ENCODE measurements around the gene B9D2. TPM values are rescaled to one million over a fixed set of nuclear protein-coding genes. Genes with fewer than 3 reads are reported as not detected.
A peak's percentile ranks its signal among the peaks of the same experiment; 100 is the strongest.

Gene B9D2
- total RNA-seq, 1 experiment from 2014 or later: 4.4 TPM

GRCh38 chr19:41323430-41324125 lies 40.4 kb downstream of the B9D2 start:
- peaks cover 67% of the 10 kb centered on the region for H3K4me1 ChIP-seq (ENCODE audit: insufficient read depth, low read length)
- no peaks in the 10 kb centered on the region for H3K27me3 ChIP-seq (ENCODE audit: low read length)
- peaks cover 7% of the 10 kb centered on the region for H3F3A ChIP-seq (ENCODE audit: low read length, unreplicated experiment)
- BruUV-seq (replicated peaks): no TSS peak
- ATAC-seq: peak; percentile 36
- DNase-seq: peak; percentile 72
- ChIA-PET CTCF (no interaction called here), POLR2A (ENCODE audit: unreplicated experiment) (no interaction called here)
- H3K9me2 ChIP-seq (replicated peaks; ENCODE audit: low read length): no peaks in the 10 kb centered on the region
- H3K79me2 ChIP-seq (ENCODE audit: low read length): peaks cover 6% of the 10 kb centered on the region
- H3K9me3 ChIP-seq (ENCODE audit: low read length): no peaks in the 10 kb centered on the region
- no peak overlapping the region for H3K4me3 ChIP-seq (ENCODE audit: low read length)
- no peaks in the 10 kb centered on the region for H4K20me1 ChIP-seq (ENCODE audit: low read length)
- H3K36me3 ChIP-seq (ENCODE audit: low read depth, low read length): peaks cover 3% of the 10 kb centered on the region; the same call in 1 of the 2 replicates
- TF ChIP-seq, protein P1, sequence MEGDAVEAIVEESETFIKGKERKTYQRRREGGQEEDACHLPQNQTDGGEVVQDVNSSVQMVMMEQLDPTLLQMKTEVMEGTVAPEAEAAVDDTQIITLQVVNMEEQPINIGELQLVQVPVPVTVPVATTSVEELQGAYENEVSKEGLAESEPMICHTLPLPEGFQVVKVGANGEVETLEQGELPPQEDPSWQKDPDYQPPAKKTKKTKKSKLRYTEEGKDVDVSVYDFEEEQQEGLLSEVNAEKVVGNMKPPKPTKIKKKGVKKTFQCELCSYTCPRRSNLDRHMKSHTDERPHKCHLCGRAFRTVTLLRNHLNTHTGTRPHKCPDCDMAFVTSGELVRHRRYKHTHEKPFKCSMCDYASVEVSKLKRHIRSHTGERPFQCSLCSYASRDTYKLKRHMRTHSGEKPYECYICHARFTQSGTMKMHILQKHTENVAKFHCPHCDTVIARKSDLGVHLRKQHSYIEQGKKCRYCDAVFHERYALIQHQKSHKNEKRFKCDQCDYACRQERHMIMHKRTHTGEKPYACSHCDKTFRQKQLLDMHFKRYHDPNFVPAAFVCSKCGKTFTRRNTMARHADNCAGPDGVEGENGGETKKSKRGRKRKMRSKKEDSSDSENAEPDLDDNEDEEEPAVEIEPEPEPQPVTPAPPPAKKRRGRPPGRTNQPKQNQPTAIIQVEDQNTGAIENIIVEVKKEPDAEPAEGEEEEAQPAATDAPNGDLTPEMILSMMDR (conservative IDR thresholded peaks at IDR 0.05; ENCODE audit: low read depth, low read length): no peak
- TF ChIP-seq EZH2 (IDR thresholded peaks at IDR 0.05; ENCODE audit: low read length, unreplicated experiment): no peak
- no peak for TF ChIP-seq EZH2phosphoT487 (IDR thresholded peaks at IDR 0.05; ENCODE audit: borderline replicate concordance, low read length)
- peak overlapping the region; percentile 69 for H3K4me2 ChIP-seq (ENCODE audit: low read length)
- H3K27ac ChIP-seq (ENCODE audit: low read length): peak overlapping the region; percentile 97
- intact Hi-C loops (cut with micrococcal nuclease): no loop called here
- no peak overlapping the region for H2AFZ ChIP-seq (ENCODE audit: low read length)
- peak overlapping the region; percentile 79 for H3K9ac ChIP-seq (ENCODE audit: low read length)

DNA sequence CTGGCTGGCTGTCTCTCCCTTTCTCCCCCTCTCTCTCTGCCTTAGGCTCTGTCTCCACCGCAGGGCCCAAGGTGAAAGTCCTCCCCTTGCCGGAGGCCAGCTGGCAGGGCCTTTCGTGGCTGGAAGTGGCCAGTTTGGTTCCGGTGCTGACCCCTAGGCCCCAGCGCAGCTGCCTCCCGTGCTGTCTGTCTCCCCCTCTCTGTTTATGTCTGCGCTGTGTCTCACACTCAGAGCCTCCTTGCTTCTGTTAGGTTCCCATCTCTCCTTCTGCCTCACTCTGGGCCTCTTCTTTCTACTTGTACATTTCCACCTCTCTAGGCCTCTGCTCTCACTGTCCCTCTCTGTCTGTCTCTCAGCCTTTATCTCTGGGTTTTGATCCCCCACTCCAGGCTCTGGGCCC lies 40.9 kb downstream of the B9D2 start:
- DNase-seq (no peak), ATAC-seq (no peak)
- Histone ChIP-seq H3F3A (ENCODE audit: low read length, unreplicated experiment) (peaks cover 7% of the 10 kb centered on the region), H3K27ac (ENCODE audit: low read length) (peak overlapping the region; percentile 97), H3K9ac (ENCODE audit: low read length) (peak overlapping the region; percentile 79), H4K20me1 (ENCODE audit: low read length) (no peaks in the 10 kb centered on the region), H3K4me3 (ENCODE audit: low read length) (no peak overlapping the region), H3K9me3 (ENCODE audit: low read length) (no peaks in the 10 kb centered on the region), H3K4me1 (ENCODE audit: insufficient read depth, low read length) (peaks cover 61% of the 10 kb centered on the region), H3K9me2 (replicated peaks; ENCODE audit: low read length) (no peaks in the 10 kb centered on the region), H3K36me3 (ENCODE audit: low read depth, low read length) (peaks cover 3% of the 10 kb centered on the region; the same call in 1 of the 2 replicates), H2AFZ (ENCODE audit: low read length) (no peak overlapping the region), H3K4me2 (ENCODE audit: low read length) (peak overlapping the region; percentile 69), H3K79me2 (ENCODE audit: low read length) (peaks cover 6% of the 10 kb centered on the region), H3K27me3 (ENCODE audit: low read length) (no peaks in the 10 kb centered on the region)
- no TSS peak for BruUV-seq (replicated peaks)
- ChIA-PET POLR2A (ENCODE audit: unreplicated experiment) (no interaction called here), CTCF (no interaction called here)
- intact Hi-C loops (cut with micrococcal nuclease): no loop called here
- TF ChIP-seq, protein P1 (conservative IDR thresholded peaks at IDR 0.05; ENCODE audit: low read depth, low read length): no peak
- TF ChIP-seq EZH2 (IDR thresholded peaks at IDR 0.05; ENCODE audit: low read length, unreplicated experiment) (no peak), EZH2phosphoT487 (IDR thresholded peaks at IDR 0.05; ENCODE audit: borderline replicate concordance, low read length) (no peak)

- no peak for TF ChIP-seq EZH2phosphoT487 (IDR thresholded peaks at IDR 0.05; ENCODE audit: borderline replicate concordance, low read length)
- TF ChIP-seq EZH2 (IDR thresholded peaks at IDR 0.05; ENCODE audit: low read length, unreplicated experiment): no peak
- TF ChIP-seq, protein P1 (conservative IDR thresholded peaks at IDR 0.05; ENCODE audit: low read depth, low read length): no peak
- ChIA-PET POLR2A (ENCODE audit: unreplicated experiment) (no interaction called here), CTCF (interaction anchor here (0.8 kb wide), 1 partner anchor 30 kb away, joined by 3 read pairs; no protein-coding TSS in a partner anchor)
- DNase-seq (no peak), ATAC-seq (no peak)
- Histone ChIP-seq H4K20me1 (ENCODE audit: low read length) (no peaks in the 10 kb centered on the region), H3K4me1 (ENCODE audit: insufficient read depth, low read length) (peaks cover 57% of the 10 kb centered on the region), H3K4me3 (ENCODE audit: low read length) (no peak overlapping the region), H3K27me3 (ENCODE audit: low read length) (no peaks in the 10 kb centered on the region), H2AFZ (ENCODE audit: low read length) (no peak overlapping the region), H3K9ac (ENCODE audit: low read length) (peak overlapping the region; percentile 79; the same call in 1 of the 2 replicates), H3K79me2 (ENCODE audit: low read length) (peaks cover 6% of the 10 kb centered on the region), H3K9me3 (ENCODE audit: low read length) (no peaks in the 10 kb centered on the region), H3K4me2 (ENCODE audit: low read length) (no peak overlapping the region), H3K36me3 (ENCODE audit: low read depth, low read length) (peaks cover 3% of the 10 kb centered on the region; the same call in 1 of the 2 replicates), H3F3A (ENCODE audit: low read length, unreplicated experiment) (peaks cover 7% of the 10 kb centered on the region), H3K9me2 (replicated peaks; ENCODE audit: low read length) (no peaks in the 10 kb centered on the region), H3K27ac (ENCODE audit: low read length) (peak overlapping the region; percentile 97)
- intact Hi-C loops (cut with micrococcal nuclease): no loop called here
- no TSS peak for BruUV-seq (replicated peaks)
These were observed 41.5 kb downstream of the B9D2 start for GRCh38 chr19:41322451-41322850.

Data from PC-3 (cell line).